ENCODE results near the gene SCN10A. TPM values are rescaled to one million over a fixed set of nuclear protein-coding genes. Genes with fewer than 3 reads are reported as not detected.

SCN10A gene
- total and polyA plus RNA-seq, 2 of the 13 experiments (the other 11 are each of a cell fraction or from before 2014, with no cell fraction given) = not detected

GRCh38 chr3:38793721-38794120 lies 22.3 kb downstream of the SCN10A start (continued):
- TF ChIP-seq ZNF318 (CRISPR knock-in tag; IDR thresholded peaks at IDR 0.05) (no peak), PCBP1 (IDR thresholded peaks at IDR 0.05; ENCODE audit: borderline replicate concordance, low read depth, low read length) (no peak), LCORL (IDR thresholded peaks at IDR 0.05) (no peak), LCORL (CRISPR knock-in tag; IDR thresholded peaks at IDR 0.05) (no peak), ZBTB40 (IDR thresholded peaks at IDR 0.05) (no peak), ZBTB40 (CRISPR knock-in tag; IDR thresholded peaks at IDR 0.05) (no peak), POLR2AphosphoS5 (IDR thresholded peaks at IDR 0.05; ENCODE audit: low read depth, low read length) (no peak), ZNF530 (CRISPR knock-in tag; IDR thresholded peaks at IDR 0.05; ENCODE audit: low read depth) (no peak), ZBTB7B (CRISPR knock-in tag; IDR thresholded peaks at IDR 0.05) (no peak), SSRP1 (CRISPR knock-in tag; IDR thresholded peaks at IDR 0.05) (no peak), ZNF180 (CRISPR knock-in tag; IDR thresholded peaks at IDR 0.05; ENCODE audit: borderline replicate concordance, low read depth) (no peak), ZNF614 (CRISPR knock-in tag; IDR thresholded peaks at IDR 0.05; ENCODE audit: borderline replicate concordance) (no peak), MYPOP (CRISPR knock-in tag; IDR thresholded peaks at IDR 0.05) (no peak)

All from HepG2 (cell line).